SH-SY5Y (cell line): ENCODE results near the gene ATP10B.

Experiments
- GATA2 ChIP-seq: IDR thresholded peaks from 2 replicates; pipeline ENCODE4 v1.6.1; 2011; ENCODE audit warnings: mild to moderate bottlenecking, low read depth, low read length
- GATA3 ChIP-seq: IDR thresholded peaks from 2 replicates; pipeline ENCODE4 v1.6.1; 2011; ENCODE audit warnings: low read depth, mild to moderate bottlenecking, low read length, moderate library complexity

ATP10B gene

DNA sequence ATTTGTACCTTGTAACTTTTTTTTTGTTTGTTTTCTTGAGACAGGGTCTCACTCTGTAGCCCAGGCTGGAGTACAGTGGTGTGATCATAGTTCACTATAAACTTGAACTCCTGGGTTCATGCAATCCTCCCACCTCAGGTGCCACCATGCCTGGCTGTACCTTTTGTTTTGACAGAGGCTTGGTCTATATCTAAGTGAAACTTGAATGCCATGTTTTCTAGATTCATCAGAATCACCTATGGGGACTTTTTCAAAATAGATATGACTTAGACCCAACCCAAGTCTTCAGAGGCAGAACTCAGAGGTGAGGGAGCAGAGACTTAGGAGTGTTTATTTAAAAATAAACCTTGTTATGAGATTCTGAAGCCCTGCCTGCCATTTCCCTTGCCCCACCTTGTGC lies 301.9 kb downstream of the ATP10B start:
- TF ChIP-seq GATA3 (no peak), GATA2 (no peak)

DNA sequence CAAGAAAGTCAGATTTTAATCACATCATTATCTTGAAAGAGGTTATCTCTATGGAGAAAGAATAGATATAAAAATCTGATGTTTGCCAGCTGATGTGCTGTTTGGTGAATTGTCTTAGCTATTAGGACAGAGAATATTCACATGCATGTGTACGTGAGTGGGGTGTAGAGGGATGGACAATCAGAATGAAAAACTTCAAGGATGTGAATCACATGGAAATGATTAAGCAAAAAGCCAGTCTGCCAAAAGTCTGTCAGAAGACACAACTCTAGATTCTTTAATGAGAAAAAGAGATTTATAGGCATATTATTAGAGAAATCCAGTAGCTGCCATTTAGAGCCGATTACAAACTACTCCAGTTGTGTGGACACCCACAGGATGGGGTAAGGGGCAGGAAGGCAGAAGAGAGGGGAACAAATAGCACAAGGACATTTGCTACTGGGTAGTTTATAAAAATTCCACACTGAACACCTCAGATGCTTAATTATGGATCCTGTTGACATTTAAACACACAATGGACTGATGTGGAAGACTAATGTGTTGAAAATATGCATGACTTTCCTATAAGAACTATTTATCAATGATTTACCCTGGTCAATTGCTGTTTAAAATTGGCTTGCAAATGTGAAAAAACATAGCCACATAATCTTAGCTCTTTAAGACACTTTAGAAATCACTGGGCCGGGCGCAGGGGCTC lies 302.9 kb downstream of the ATP10B start:
- no peak for TF ChIP-seq GATA3
- TF ChIP-seq GATA2: no peak

DNA sequence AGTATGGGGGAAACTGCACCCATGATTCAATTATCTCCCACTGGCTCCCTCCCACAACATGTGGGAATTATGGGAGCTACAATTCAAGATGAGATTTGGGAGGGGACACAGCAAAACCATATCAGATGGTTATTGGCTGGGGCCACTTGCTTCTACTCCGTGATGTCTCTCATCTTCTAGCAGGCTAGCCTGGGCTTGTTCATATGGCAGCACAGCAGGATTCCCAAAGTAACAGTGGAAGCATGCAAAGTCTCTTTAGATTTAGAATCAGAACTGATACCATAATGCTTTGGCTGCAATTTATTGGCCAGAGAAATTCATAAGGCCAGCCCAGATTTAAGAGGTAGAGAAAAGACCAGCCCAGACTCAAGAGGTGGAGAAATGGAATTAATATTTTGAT lies 304.1 kb downstream of the ATP10B start:
- TF ChIP-seq GATA2 (no peak), GATA3 (no peak)

DNA sequence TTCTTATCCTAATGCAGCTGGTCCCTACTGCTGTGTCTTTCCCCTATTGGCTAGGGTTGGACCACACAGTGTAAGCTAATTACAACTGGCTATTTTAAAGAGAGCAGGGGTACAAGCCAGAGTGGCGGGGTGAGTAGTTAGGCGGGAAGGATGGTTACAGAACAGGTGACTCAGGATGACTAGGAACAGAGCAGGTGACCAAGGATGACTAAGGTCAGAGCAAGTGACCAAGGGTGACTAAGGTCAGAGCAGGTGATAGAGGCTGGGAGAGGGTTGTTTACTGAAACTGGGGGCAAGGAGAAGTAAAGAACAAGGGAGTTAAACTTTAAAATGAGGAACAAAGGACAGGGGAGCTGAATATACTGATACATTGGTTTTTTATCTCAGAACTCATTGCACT lies 304.9 kb downstream of the ATP10B start:
- no peak for TF ChIP-seq GATA3
- no peak for TF ChIP-seq GATA2

DNA sequence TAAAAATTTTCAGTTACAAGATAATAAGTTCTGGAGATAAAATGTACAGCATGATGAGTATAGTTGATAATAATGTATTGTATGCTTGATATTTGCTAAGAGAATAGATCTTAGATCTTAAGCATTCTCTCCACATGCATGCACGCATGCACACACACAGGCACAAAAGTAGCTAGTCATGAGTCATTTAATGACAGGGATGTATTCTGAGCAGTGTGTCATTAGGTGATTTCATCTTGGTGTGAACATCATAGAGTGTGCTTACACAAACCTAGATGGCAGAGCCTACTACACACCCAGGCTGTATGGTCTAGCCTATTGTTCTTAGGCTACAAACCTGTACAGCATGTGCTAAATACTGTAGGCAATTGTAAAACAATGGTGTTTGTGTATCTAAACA lies 306.2 kb downstream of the ATP10B start:
- TF ChIP-seq GATA2 (no peak), GATA3 (no peak)

DNA sequence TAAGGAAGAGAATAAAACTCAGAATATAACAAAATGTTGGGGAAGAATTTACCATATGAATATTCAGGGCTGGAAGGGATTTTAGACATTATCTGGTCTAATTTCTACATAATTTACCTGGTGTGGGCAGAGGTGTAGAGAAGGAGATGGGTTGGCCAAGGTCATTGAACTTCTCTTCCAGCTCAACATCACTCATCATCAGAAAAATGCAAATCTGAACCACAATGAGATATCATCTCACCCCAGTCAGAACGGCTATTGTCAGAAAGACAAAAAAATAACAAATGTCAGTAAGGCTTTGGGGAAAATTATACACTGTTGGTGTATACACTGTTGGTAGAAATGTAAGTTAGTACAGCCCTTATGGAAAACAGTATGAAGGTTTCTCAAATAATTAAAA lies 308.6 kb downstream of the ATP10B start:
- TF ChIP-seq GATA2 (no peak), GATA3 (no peak)

DNA sequence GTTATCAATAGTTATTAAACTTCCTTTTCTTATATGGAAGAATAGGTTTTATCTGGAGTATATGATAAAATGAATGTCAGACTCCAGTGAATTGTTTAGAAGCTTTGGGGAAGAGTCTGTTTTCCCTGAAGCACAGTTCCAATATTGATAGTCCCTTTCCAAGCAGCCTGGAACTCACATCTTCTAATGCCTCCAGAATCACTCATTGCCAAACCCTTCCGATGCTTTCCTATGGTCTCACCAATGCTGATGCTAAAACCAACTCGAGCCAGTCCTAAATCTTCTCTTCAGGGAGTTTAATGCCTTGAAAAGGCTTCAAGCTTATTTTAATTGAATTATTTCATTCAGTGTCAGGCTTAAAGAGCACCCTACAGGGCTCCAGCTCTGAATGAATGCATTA lies 309.2 kb downstream of the ATP10B start:
- TF ChIP-seq GATA2: no peak
- TF ChIP-seq GATA3: no peak

DNA sequence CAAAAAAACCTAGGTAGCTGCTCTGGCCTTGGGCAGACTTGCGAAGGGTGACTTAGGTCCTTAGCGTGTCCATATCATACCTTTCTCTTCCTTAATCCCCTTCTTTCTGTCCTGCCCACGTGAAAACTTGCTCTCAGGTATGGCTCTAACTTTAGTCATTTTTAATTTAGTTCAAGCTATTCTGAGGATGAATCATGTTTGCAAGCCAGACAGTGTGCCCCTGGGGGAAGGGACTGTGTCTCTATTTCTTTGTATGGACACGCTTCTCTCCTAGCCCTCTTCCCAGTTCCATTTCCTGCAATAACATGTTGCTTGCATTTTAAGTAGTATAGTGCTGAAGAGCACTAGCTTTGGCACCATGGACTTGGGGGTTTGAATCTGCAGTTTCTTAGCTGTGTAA lies 309.7 kb downstream of the ATP10B start:
- no peak for TF ChIP-seq GATA3
- TF ChIP-seq GATA2: no peak

DNA sequence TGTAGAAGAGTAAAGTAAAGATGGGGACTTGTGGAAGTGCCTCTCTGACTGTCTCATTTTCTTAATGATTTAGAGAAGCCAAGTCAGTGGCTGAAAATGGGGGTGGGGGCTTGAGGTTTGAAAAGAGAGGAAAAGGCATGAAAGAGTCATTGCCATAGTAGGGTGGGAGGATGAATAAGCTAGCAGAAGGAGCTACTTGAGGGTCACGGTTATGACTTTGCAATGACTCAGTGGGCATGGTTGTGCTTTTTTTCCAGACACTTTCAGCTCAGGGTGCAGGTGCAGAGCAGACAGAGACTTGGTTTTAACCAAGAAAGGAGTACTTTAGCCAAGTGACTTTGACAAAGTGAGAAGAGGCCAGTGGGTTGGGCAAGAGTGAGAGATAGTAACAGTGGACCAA lies 312.6 kb downstream of the ATP10B start:
- TF ChIP-seq GATA3 (no peak), GATA2 (no peak)

DNA sequence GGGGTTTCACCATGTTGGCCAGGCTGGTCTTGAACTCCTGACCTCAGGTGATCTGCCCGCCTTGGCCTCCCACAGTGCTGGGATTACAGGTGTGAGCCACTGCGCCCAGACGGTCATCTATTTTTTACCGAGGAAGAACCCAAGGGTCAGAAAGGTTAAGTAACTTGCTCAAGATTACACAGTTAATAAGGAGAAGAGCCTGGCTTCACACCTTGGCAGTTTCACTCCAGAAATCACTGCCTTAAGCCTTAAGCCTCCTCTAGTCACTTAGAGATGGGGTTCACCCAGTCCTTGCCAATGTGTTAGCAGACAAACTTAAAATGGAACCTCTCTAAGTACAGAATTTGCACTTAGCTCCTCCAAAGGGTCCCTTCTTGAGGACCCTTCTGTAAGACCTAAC lies 314.1 kb downstream of the ATP10B start:
- TF ChIP-seq GATA3: no peak

DNA sequence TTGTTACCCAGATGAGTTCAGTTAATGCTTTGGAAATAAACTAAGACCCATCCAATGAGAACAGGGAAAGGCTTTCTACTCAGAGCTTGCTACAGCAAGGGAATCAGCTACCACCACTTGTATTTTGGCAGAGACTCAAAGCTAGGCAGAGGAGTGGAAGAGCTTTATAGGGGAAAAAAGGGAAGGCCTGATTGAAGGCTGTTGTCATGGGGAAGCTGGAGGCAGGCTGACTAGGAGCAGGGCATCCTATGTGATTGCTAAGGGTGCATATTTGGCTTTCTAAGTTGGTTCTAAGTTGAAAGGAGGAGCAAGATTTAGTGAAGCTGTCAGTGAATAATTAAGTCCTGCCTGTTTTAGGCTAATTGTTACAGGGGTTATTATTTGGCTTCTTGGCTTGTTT lies 314.9 kb downstream of the ATP10B start:
- TF ChIP-seq GATA2 (no peak), GATA3 (no peak)

DNA sequence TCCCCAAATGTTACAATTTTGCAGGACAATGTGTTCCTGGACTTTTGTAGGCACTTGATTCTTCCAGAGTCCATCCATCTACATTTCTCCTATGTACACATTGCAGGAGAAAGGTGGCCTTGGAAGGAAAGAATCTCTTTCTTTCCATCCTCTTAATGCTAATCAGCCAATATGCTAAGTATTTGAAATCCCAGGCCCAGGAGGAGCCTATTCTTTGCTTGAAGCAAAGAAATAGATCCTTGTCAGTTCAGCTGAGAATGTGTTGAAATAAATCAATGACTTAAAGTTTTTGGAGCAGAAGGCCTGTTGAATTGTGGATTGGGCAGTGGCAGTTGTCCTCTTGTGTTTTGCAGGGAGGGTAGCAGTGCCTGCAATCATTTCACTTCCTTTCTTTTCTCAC lies 317.1 kb downstream of the ATP10B start:
- TF ChIP-seq GATA2: no peak
- no peak for TF ChIP-seq GATA3

DNA sequence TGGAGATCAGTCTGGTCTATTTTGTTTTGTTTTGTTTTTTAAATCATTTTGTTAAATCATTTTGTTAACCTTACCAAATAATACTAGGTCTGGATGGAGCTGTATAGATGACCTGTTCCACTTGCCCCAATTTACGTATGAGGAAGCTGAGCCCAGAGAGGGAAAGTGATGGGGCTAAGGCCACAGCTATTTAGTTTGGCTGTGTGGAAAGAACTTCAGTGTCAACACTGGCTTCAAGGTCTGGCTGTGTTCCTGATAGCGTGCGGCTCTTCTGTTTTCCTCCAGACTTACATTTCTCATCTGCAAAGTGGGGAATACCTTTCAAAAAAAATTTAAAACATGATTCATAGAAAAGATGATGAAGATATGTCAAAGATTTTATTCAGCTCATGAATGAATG lies 317.9 kb downstream of the ATP10B start:
- TF ChIP-seq GATA2: no peak
- no peak for TF ChIP-seq GATA3

DNA sequence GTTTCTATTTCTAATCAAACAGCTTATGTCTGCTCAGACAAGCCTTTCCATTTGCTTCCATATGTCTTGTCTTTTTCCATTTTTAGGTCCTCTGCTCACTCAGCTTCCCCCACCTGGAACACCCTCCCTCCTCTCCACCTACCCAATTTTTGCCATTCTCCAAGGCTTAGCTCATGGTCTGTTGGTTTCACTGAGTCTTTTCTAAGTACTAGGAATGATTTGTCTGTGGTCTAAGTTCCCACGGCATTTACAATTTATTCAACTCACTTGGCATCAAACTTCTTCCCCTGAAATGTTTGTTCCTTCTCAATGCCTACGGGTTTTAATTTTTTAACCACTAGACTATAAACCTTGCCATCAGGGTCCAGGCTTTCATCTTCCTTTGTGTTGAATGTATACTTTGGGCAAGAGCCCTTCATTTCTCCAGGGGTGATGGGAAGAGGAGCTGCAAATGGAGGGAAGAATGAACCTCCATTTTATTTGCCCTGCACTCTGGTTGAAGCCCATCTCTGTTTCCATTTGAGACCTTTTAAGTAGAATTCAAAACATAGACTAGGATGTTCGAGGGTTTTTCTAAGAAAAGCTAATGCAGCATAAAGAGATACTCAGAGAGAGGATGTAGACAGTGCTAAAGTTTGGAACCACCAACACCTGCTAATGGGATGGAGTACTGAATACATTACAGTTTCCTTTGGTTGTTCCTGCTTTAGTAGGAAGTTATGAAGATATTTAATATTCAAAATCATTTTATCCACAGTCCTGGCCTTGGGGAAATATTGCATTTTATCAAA lies 326.3 kb downstream of the ATP10B start:
- TF ChIP-seq GATA2: no peak
- TF ChIP-seq GATA3: no peak

DNA sequence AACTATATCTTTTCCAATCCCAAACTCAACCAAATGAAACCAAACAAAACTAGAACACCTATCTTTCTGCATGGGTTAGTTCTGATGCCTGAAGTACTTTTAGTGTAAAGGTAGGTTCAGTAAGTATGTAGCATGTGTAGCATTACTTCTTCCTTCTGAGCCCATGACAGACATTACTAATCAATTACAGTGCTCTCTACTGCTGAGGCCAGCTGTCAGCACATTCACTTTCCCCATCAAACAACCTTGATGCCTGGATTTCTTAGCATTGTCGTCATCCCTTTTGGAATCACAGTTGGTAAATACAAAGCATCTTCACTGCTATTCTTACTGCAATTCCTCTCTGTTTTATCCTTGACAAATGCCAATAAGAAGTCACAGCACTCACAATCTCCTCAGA lies 327.2 kb downstream of the ATP10B start:
- no peak for TF ChIP-seq GATA3
- TF ChIP-seq GATA2: no peak
